ELF-1 (cell line): ENCODE data around the gene ERVFRD-1.
A peak's percentile ranks its signal among the peaks of the same experiment; 100 is the strongest.

Experiments
- DNase-seq: peaks from one replicate; pipeline ENCODE4 v3.0.0-alpha.2; 2016; ENCODE audit warnings: low read depth, low spot score

The ERVFRD-1 gene

GRCh38 chr6:11110921-11111768 lies at the start of gene ERVFRD-1:
Gene ERVFRD-1 (minus strand): TSS chr6:11111725. CDS start chr6:11105310, 6,415 bp downstream.
- DNase-seq = no peak

- DNase-seq = no peak
Observed at GRCh38 chr6:11160199-11160598, 48.7 kb upstream of the ERVFRD-1 start.

- no peak for DNase-seq
Observed at GRCh38 chr6:11155589-11155988, 44.1 kb upstream of the ERVFRD-1 start.

GRCh38 chr6:11153447-11153846 lies 41.9 kb upstream of the ERVFRD-1 start:
- no peak for DNase-seq

GRCh38 chr6:11152581-11152980 lies 41.1 kb upstream of the ERVFRD-1 start:
- no peak for DNase-seq

- DNase-seq = no peak
Observed at GRCh38 chr6:11151488-11151887, 40.0 kb upstream of the ERVFRD-1 start.

- no peak for DNase-seq
Observed at GRCh38 chr6:11149551-11149950, 38.0 kb upstream of the ERVFRD-1 start.

GRCh38 chr6:11146117-11146826 lies 34.7 kb upstream of the ERVFRD-1 start:
- DNase-seq = no peak

GRCh38 chr6:11144393-11144851 lies 32.9 kb upstream of the ERVFRD-1 start:
- peak; percentile 74 for DNase-seq

GRCh38 chr6:11143394-11144371 lies 32.2 kb upstream of the ERVFRD-1 start:
- DNase-seq = peak; percentile 56

GRCh38 chr6:11142296-11143027 lies 30.9 kb upstream of the ERVFRD-1 start:
- no peak for DNase-seq

GRCh38 chr6:11141295-11141694 lies 29.8 kb upstream of the ERVFRD-1 start:
- no peak for DNase-seq

GRCh38 chr6:11140056-11140455 lies 28.5 kb upstream of the ERVFRD-1 start:
- DNase-seq = no peak

- DNase-seq = no peak
Observed at GRCh38 chr6:11139051-11139960, 27.8 kb upstream of the ERVFRD-1 start.

- no peak for DNase-seq
Observed at GRCh38 chr6:11136809-11137208, 25.3 kb upstream of the ERVFRD-1 start.

GRCh38 chr6:11133281-11133680 lies 21.8 kb upstream of the ERVFRD-1 start:
- DNase-seq = no peak

- DNase-seq = no peak
Observed at GRCh38 chr6:11132194-11132888, 20.8 kb upstream of the ERVFRD-1 start.

- no peak for DNase-seq
Observed at GRCh38 chr6:11130605-11131004, 19.1 kb upstream of the ERVFRD-1 start.

- DNase-seq = no peak
Observed at GRCh38 chr6:11129908-11130565, 18.5 kb upstream of the ERVFRD-1 start.
